ENCODE results near the gene KLK13. TPM values are rescaled to one million over a fixed set of nuclear protein-coding genes. Genes with fewer than 3 reads are reported as not detected.

Gene KLK13, protein sequence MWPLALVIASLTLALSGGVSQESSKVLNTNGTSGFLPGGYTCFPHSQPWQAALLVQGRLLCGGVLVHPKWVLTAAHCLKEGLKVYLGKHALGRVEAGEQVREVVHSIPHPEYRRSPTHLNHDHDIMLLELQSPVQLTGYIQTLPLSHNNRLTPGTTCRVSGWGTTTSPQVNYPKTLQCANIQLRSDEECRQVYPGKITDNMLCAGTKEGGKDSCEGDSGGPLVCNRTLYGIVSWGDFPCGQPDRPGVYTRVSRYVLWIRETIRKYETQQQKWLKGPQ
- total RNA-seq, result not detected
- 0.20 TPM for polyA plus RNA-seq
- long read RNA-seq, donor 1, result 0 reads
- long read RNA-seq, donor 2, result 0 reads
- long read RNA-seq, donor 3, result 0 reads
- long read RNA-seq, donor 4, result 0 reads

DNA sequence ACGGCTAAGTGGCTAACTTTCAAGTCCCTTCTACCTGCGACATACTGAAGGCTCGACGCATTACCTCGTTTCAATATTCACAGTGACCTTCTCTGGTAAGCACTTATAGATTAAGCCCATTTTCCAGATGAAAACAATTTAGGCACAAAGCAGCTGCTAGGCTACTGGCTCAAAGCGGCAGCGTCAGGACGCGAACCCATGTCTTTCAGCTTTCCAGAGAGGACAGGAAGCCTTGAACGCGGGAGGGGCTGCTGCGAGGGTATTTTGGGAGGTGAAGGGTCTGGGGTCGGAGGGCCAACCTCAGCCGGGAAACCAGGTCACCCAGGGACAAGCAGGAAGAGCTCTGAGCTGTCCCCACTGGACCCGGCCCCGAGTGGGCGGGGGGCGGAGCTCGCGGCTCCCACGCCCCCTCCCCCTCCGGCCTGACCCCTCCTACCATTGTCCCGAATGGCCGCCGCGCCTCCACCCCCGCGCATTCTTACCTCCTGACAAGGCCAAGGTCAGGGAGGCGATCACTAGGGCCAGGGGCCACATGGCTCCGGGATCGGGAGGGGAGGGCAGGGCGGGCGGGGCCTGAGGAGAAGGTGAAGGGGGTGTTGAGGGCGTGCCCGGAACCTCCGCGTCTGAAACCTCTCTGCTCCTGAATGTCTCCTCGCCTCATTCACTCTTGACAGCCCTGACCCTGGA lies at the start of gene KLK13:
TSS of gene KLK13 (minus strand) at position 559 of the 687 bp plus-strand sequence. CDS start at position 534, 25 bp downstream.
- WGBS, result 13% methylated on average over 38 of the region's 38 CpGs
- DNase-seq, result peak; percentile 46 to 82 (median 76)
- intact Hi-C loops (cut with DNase I), result no loop called here
- peaks cover 3% of the 10 kb centered on the region for H3K4me1 ChIP-seq (ENCODE audit: control insufficient read depth, insufficient read depth, low read length)
- no peaks in the 10 kb centered on the region for H3K9me3 ChIP-seq (ENCODE audit: control insufficient read depth, low read length)
- ATAC-seq, result peak; percentile 81 to 91
- H3K27me3 ChIP-seq (ENCODE audit: control insufficient read depth, insufficient read depth), result no peaks in the 10 kb centered on the region
- no peak within 1 kb of the TSS for H3K27ac ChIP-seq (ENCODE audit: low read length)
- peak within 1 kb of the TSS; percentile 27 for H3K4me3 ChIP-seq (ENCODE audit: low read length)

DNA sequence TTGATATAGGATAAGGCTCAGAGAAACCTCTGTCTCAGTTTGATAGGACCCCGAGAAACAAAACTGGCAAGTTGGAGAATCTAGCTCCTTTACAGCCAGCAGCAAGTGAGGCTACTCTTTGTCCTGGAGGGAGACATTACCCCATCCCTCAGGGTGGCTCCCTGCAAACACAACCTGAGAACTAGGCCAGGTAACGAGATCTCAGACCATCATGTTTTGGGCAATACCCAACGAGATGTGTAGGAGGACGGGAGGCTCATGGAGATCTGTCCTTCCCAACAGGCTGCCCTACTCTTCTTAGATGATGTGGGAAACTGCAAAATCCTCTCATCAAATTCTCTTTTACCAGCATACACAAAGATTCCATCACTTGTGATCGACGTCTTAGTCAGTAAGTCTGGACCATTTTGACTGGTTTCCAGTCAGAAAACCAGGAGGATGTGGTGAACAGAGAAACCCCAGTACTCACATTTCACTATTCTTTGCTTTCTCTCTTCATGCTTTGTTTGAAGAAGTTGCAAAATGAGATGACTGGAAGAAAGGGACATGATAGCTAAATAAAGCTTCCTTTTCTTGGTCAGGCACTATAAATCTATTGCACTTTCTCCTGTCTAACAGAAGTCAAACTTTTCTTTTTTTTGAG lies 49.3 kb upstream of the KLK13 start:
- intact Hi-C loops (cut with DNase I), result no loop called here
- H3K9me3 ChIP-seq (ENCODE audit: control insufficient read depth, low read length), result no peaks in the 10 kb centered on the region
- no peak overlapping the region for H3K27ac ChIP-seq (ENCODE audit: low read length)
- ATAC-seq, result no peak
- WGBS, result 77% methylated on average over 6 of the region's 6 CpGs
- no peak overlapping the region for H3K4me3 ChIP-seq (ENCODE audit: low read length)
- no peaks in the 10 kb centered on the region for H3K4me1 ChIP-seq (ENCODE audit: control insufficient read depth, insufficient read depth, low read length)
- peak in 1 of 3 donors; percentile 2 for DNase-seq
- no peaks in the 10 kb centered on the region for H3K27me3 ChIP-seq (ENCODE audit: control insufficient read depth, insufficient read depth)

- intact Hi-C loops (cut with DNase I), result no loop called here
- ATAC-seq, result no peak
- Histone ChIP-seq H3K27me3 (ENCODE audit: control insufficient read depth, insufficient read depth) (no peaks in the 10 kb centered on the region), H3K27ac (ENCODE audit: low read length) (no peak overlapping the region), H3K4me3 (ENCODE audit: low read length) (no peak overlapping the region), H3K9me3 (ENCODE audit: control insufficient read depth, low read length) (no peaks in the 10 kb centered on the region), H3K4me1 (ENCODE audit: control insufficient read depth, insufficient read depth, low read length) (peaks cover 3% of the 10 kb centered on the region)
- WGBS, result 42% methylated on average over 6 of the region's 6 CpGs
- DNase-seq, result no peak
Observed at GRCh38 chr19:51111606-51112005, 46.7 kb upstream of the KLK13 start.

GRCh38 chr19:51110666-51110971 lies 45.7 kb upstream of the KLK13 start:
- WGBS, result 83% methylated on average over 1 of the region's 1 CpG
- no peaks in the 10 kb centered on the region for H3K9me3 ChIP-seq (ENCODE audit: control insufficient read depth, low read length)
- DNase-seq (no peak), ATAC-seq (no peak)
- H3K27ac ChIP-seq (ENCODE audit: low read length), result no peak overlapping the region
- intact Hi-C loops (cut with DNase I), result no loop called here
- H3K27me3 ChIP-seq (ENCODE audit: control insufficient read depth, insufficient read depth), result no peaks in the 10 kb centered on the region
- H3K4me3 ChIP-seq (ENCODE audit: low read length), result no peak overlapping the region
- peaks cover 3% of the 10 kb centered on the region for H3K4me1 ChIP-seq (ENCODE audit: control insufficient read depth, insufficient read depth, low read length)

DNA sequence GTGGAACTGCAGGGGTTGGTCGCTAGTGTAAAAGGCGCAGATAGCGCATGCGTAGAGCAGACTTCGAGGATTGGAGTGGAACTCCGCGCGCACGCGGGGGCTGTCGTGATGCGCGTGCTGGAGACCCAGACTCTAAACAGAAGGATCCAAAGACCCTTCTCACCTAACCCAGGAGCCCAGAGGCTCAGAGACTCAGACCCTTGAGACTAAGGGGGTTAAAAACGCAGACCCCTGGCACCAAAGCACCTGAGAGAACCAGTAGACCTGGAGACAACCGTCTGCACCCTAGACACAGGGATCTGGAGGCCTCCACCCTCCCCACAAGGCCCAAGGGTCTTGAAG lies 43.9 kb upstream of the KLK13 start:
- H3K9me3 ChIP-seq (ENCODE audit: control insufficient read depth, low read length), result no peaks in the 10 kb centered on the region
- DNase-seq (no peak), ATAC-seq (peak; percentile 65 to 70)
- peak overlapping the region; percentile 78 for H3K4me3 ChIP-seq (ENCODE audit: low read length)
- intact Hi-C loops (cut with DNase I), result no loop called here
- WGBS, result 3% methylated on average over 15 of the region's 15 CpGs
- H3K27me3 ChIP-seq (ENCODE audit: control insufficient read depth, insufficient read depth), result no peaks in the 10 kb centered on the region
- H3K4me1 ChIP-seq (ENCODE audit: control insufficient read depth, insufficient read depth, low read length), result peaks cover 3% of the 10 kb centered on the region
- peak overlapping the region; percentile 24 for H3K27ac ChIP-seq (ENCODE audit: low read length)

- peak; percentile 99 for DNase-seq
- WGBS, result under 1% methylated on average over 43 of the region's 43 CpGs
- ATAC-seq, result peak; percentile 99
- Histone ChIP-seq H3K27me3 (ENCODE audit: control insufficient read depth, insufficient read depth) (no peaks in the 10 kb centered on the region), H3K4me3 (ENCODE audit: low read length) (peak within 1 kb of the TSS; percentile 87), H3K27ac (ENCODE audit: low read length) (peak within 1 kb of the TSS; percentile 71), H3K4me1 (ENCODE audit: control insufficient read depth, insufficient read depth, low read length) (peaks cover 3% of the 10 kb centered on the region), H3K9me3 (ENCODE audit: control insufficient read depth, low read length) (no peaks in the 10 kb centered on the region)
- intact Hi-C loops (cut with DNase I), result no loop called here
Observed at GRCh38 chr19:51108066-51108804, 43.3 kb upstream of the KLK13 start, which contains the start of gene CTU1. Gene CTU1, minus strand, starts transcription at chr19:51108409. Its CDS starts 3,840 bp downstream, at chr19:51104569.

DNA sequence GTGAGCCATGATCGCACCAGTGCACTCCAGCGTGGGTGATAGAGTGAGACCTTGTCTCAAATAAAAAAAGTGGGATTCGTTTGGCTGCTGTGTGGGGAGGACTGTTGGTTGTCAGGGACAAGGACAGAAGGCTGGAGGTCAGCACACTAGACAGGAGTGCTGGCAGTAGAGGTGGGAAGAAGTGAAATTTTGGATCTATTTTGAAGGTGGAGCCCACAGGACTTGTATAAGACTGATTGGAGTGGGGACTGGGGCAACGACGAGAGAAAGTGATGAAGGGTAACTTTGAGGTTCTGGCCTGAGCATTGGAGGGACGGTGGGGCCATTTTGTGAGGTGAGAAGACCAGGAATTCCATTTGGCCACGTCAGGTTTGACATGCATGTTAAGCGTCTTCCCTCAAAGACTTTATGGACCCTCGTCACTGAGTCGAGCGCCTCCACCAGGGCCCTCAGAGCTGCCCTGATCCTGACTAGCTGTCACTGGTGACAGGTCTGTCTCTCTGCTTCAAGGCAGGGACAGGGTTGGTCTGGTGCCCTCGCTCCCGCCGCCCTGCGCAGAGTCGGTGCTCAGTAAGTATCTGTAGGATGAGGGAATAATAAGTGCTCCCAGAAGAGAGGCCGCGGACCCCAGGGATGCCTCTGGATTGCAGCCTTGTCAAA lies 42.6 kb upstream of the KLK13 start:
- Histone ChIP-seq H3K4me1 (ENCODE audit: control insufficient read depth, insufficient read depth, low read length) (peaks cover 3% of the 10 kb centered on the region), H3K27me3 (ENCODE audit: control insufficient read depth, insufficient read depth) (no peaks in the 10 kb centered on the region), H3K27ac (ENCODE audit: low read length) (peak overlapping the region; percentile 71), H3K9me3 (ENCODE audit: control insufficient read depth, low read length) (no peaks in the 10 kb centered on the region), H3K4me3 (ENCODE audit: low read length) (peak overlapping the region; percentile 87)
- intact Hi-C loops (cut with DNase I), result no loop called here
- no peak for DNase-seq
- 17% methylated on average over 18 of the region's 18 CpGs for WGBS
- peak; percentile 3 to 20 for ATAC-seq

- DNase-seq (no peak), ATAC-seq (no peak)
- H3K27me3 ChIP-seq (ENCODE audit: control insufficient read depth, insufficient read depth), result no peaks in the 10 kb centered on the region
- no peaks in the 10 kb centered on the region for H3K9me3 ChIP-seq (ENCODE audit: control insufficient read depth, low read length)
- 71% methylated on average over 49 of the region's 49 CpGs for WGBS
- H3K4me3 ChIP-seq (ENCODE audit: low read length), result no peak overlapping the region
- peaks cover 6% of the 10 kb centered on the region for H3K4me1 ChIP-seq (ENCODE audit: control insufficient read depth, insufficient read depth, low read length)
- H3K27ac ChIP-seq (ENCODE audit: low read length), result no peak overlapping the region
- intact Hi-C loops (cut with DNase I), result no loop called here
Observed at GRCh38 chr19:51103926-51104341, 39.0 kb upstream of the KLK13 start.

DNA sequence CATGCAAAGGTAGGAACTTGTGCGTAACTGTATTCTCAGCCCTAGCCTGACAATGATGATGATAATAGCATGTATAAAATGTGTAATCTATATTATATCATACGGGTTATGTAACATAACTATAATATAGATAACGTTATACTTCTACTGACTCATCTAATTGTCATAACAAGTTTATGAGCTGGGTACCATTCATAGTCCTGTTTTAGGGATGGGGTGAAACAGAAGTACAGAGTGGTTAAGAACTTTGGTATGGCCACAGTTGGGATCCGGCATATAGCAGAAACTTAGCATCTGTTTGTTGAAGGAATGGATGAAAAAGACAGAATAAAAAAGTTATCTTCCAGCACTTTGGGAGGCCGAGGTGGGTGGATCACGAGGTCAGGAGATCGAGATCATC lies 38.1 kb upstream of the KLK13 start:
- Histone ChIP-seq H3K4me1 (ENCODE audit: control insufficient read depth, insufficient read depth, low read length) (peaks cover 6% of the 10 kb centered on the region), H3K9me3 (ENCODE audit: control insufficient read depth, low read length) (no peaks in the 10 kb centered on the region), H3K4me3 (ENCODE audit: low read length) (no peak overlapping the region), H3K27me3 (ENCODE audit: control insufficient read depth, insufficient read depth) (no peaks in the 10 kb centered on the region), H3K27ac (ENCODE audit: low read length) (no peak overlapping the region)
- intact Hi-C loops (cut with DNase I), result no loop called here
- ATAC-seq (no peak), DNase-seq (no peak)
- WGBS, result 96% methylated on average over 7 of the region's 7 CpGs

DNA sequence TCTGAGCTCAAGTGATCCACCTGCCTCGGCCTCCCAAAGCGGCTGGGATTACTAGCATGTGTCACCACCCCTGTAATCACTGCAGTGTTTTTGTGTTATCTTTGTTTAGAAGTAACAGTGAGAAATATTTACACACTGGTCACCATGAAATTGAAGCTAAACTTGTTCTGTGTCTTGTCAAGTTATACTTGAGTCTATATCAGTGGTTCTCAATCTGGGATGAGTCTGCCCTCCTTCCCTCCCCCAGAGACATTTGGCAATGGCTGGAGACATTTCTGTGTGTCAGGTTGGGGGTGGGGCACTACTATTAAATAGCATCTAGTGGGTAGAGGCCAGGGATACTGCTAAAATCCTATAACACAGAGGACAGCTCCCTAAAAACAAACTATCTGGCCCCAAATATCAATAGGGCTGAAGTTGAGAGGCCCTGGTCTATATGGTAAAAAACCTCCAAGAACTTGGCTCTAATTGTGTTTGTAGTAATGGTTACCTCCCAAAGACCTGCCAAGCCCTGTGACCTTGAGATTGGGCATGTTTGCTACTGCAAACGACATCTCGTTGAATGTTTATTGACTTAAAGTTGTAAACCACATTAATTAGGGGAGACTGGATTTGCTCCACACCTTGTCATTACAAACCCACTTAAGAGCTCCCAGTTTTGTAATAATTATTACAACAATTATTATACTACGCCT lies 36.4 kb upstream of the KLK13 start:
- no peaks in the 10 kb centered on the region for H3K27me3 ChIP-seq (ENCODE audit: control insufficient read depth, insufficient read depth)
- H3K4me3 ChIP-seq (ENCODE audit: low read length), result no peak overlapping the region
- no peaks in the 10 kb centered on the region for H3K9me3 ChIP-seq (ENCODE audit: control insufficient read depth, low read length)
- intact Hi-C loops (cut with DNase I), result no loop called here
- peaks cover 3% of the 10 kb centered on the region for H3K4me1 ChIP-seq (ENCODE audit: control insufficient read depth, insufficient read depth, low read length)
- H3K27ac ChIP-seq (ENCODE audit: low read length), result no peak overlapping the region
- DNase-seq, result no peak
- 61% methylated on average over 5 of the region's 5 CpGs for WGBS
- ATAC-seq, result peak in 1 of 2 donors; percentile 18

All from right cardiac atrium (tissue), 5 donors.